Stomach (tissue), 9 donors: ENCODE measurements around the gene CSF2RB. TPM values are rescaled to one million over a fixed set of nuclear protein-coding genes. Genes with fewer than 3 reads are reported as not detected.
A peak's percentile ranks its signal among the peaks of the same experiment; 100 is the strongest.

Source experiments
- DNase-seq, 2 donors: peaks; one replicate each; pipeline versions ENCODE4 v3.0.0 to v3.0.0-alpha.2; 2013 to 2019
- H3K27ac ChIP-seq, 5 donors: fragments of 200-600 bp in 4 of 5; sonication (generic) in 4 of 5; one replicate each; pipeline ENCODE4 v1.5.1; 2013 to 2019; ENCODE audit warnings: mild to moderate bottlenecking in 1 of 5, moderate library complexity in 1 of 5
- H3K27me3 ChIP-seq, 3 donors: fragments of 200-600 bp; sonication (generic); one replicate each; pipeline ENCODE4 v1.5.1; 2017 to 2019; ENCODE audit warnings: mixed run types in 1 of 3
- H3K36me3 ChIP-seq, 4 donors: fragments of 200-600 bp; sonication (generic); 1 replicate in 3 of 4; 2 replicates in 1 of 4; pipeline ENCODE4 v1.5.1; 2016 to 2019
- H3K4me1 ChIP-seq, 4 donors: fragments of 200-600 bp; sonication (generic); one replicate each; pipeline ENCODE4 v1.5.1; 2016 to 2019
- H3K4me3 ChIP-seq, 4 donors: fragments of 200-600 bp; sonication (generic) in 3 of 4; one replicate each; pipeline ENCODE4 v1.5.1; 2016 to 2019; ENCODE audit warnings: mild to moderate bottlenecking in 1 of 4
- H3K9me3 ChIP-seq, 4 donors: fragments of 200-600 bp; sonication (generic); one replicate each; pipeline ENCODE4 v1.5.1; 2016 to 2019
- EP300 ChIP-seq: sonication (generic); formaldehyde crosslinking; IDR thresholded peaks from one replicate; pipeline ENCODE4 v1.6.1; 2017; ENCODE audit warnings: antibody characterized with exemption
- POLR2A ChIP-seq, 4 donors: fragments of 450-650 bp; IDR thresholded peaks; one replicate each; pipeline ENCODE4 v1.6.1; 2016; ENCODE audit warnings: antibody characterized with exemption in 4 of 4, control low read depth in 2 of 4, mild to moderate bottlenecking in 1 of 4, moderate library complexity in 1 of 4
- POLR2AphosphoS5 ChIP-seq, 3 donors: sonication (generic); formaldehyde crosslinking; IDR thresholded peaks; one replicate each; pipeline ENCODE4 v1.6.1; 2016; ENCODE audit warnings: antibody characterized with exemption in 3 of 3
- WGBS, 5 donors: extraction: QIAGEN DNeasy Blood & Tissue Kit in 3 of 5; methylation state at CpG; one replicate each; pipeline versions ENCODE4 v1.1.5 to v1.1.7; 2013 to 2018; 5-methylcytosine and 5-hydroxymethylcytosine counted together
- intact Hi-C: fragments of 100-400 bp; cut with DNase I; formaldehyde crosslinking; loops from one replicate; pipeline ENCODE4 v1.15.1; 2023; ENCODE audit warnings: low total_unique reads
- polyA plus RNA-seq, 3 donors: library from polyadenylated mRNA; stranded (reverse); fragments of 200-250 nt; gene quantifications; one replicate each; pipeline ENCODE4 v1.2.3, GENCODE V29; 2013
- total RNA-seq, 5 donors: library from RNA; depleted of rRNA; stranded (reverse); fragments of >200 nt; gene quantifications; one replicate each; pipeline versions ENCODE4 v1.1.0 to v1.2.3, GENCODE V29; 2014 to 2016
- TF ChIP-seq, protein P1 (sequence below), 7 experiments: fragments of 450-650 bp in 4 of 7; fragments of 200-600 bp in 3 of 7; sonication (generic) in 3 of 7; IDR thresholded peaks; one replicate each; pipeline ENCODE4 v1.5.1; 2016 to 2019; ENCODE audit warnings: antibody characterized with exemption in 7 of 7, control low read depth in 2 of 7, mild to moderate bottlenecking in 1 of 7
- donor health status: healthy with polysubstance abuse.
- donor health status: Bipolar disorder and iron deficiency.
- donor health status: healthy.

CSF2RB gene
- total and polyA plus RNA-seq, 8 donors: 0.92 to 11.9 (median 1.9) TPM

DNA sequence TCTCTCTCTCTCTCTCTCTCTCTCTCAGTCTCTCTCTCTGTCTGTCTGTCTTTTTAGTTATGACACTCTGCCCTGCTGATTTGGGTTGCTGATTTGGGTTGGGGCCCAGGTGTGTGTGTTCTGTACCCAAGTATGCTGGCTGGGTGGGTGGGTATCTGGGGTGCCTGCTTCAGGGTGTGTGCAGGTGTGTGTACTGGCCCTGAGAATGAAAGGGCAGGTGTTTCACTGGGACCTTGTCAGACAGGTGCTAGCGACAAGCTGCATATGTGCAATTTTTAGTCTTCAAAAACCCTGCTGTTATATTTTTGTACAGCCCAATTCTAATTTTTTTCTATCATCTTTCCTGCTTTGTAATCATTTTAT is 943 bp downstream of the CSF2RB start:
- intact Hi-C loops: no loop called here
- Histone ChIP-seq H3K4me1 (peaks cover 0 to 11% (median 5%) of the 10 kb centered on the region in 4 donors), H3K4me3 (peak overlapping the region; percentile 11 to 43 (median 38)), H3K36me3 (no peaks in the 10 kb centered on the region), H3K27me3 (peaks cover 0 to 34% (median 0%) of the 10 kb centered on the region in 3 donors), H3K9me3 (peaks cover 0 to 8% (median 7%) of the 10 kb centered on the region in 4 donors), H3K27ac (peak overlapping the region in 3 of 5 donors; percentile 54 to 83 (median 79))
- no peak for TF ChIP-seq POLR2A (IDR thresholded peaks at IDR 0.05)
- no peak for TF ChIP-seq POLR2AphosphoS5 (IDR thresholded peaks at IDR 0.05)
- no peak for TF ChIP-seq EP300
- TF ChIP-seq, protein P1, sequence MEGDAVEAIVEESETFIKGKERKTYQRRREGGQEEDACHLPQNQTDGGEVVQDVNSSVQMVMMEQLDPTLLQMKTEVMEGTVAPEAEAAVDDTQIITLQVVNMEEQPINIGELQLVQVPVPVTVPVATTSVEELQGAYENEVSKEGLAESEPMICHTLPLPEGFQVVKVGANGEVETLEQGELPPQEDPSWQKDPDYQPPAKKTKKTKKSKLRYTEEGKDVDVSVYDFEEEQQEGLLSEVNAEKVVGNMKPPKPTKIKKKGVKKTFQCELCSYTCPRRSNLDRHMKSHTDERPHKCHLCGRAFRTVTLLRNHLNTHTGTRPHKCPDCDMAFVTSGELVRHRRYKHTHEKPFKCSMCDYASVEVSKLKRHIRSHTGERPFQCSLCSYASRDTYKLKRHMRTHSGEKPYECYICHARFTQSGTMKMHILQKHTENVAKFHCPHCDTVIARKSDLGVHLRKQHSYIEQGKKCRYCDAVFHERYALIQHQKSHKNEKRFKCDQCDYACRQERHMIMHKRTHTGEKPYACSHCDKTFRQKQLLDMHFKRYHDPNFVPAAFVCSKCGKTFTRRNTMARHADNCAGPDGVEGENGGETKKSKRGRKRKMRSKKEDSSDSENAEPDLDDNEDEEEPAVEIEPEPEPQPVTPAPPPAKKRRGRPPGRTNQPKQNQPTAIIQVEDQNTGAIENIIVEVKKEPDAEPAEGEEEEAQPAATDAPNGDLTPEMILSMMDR (IDR thresholded peaks at IDR 0.05): no peak
- no peak for DNase-seq
- 52 to 82% (median 63%) methylated on average over 1 of the region's 1 CpG for WGBS, 5 donors

GRCh38 chr22:36916034-36916433 is 2.6 kb downstream of the CSF2RB start:
- H3K4me3 ChIP-seq: no peak overlapping the region
- peaks cover 0 to 8% (median 7%) of the 10 kb centered on the region in 4 donors for H3K9me3 ChIP-seq
- H3K27me3 ChIP-seq: peaks cover 0 to 36% (median 0%) of the 10 kb centered on the region in 3 donors
- H3K36me3 ChIP-seq: no peaks in the 10 kb centered on the region
- no peak for DNase-seq
- intact Hi-C loops: no loop called here
- H3K27ac ChIP-seq: no peak overlapping the region
- TF ChIP-seq, protein P1 (IDR thresholded peaks at IDR 0.05): no peak
- no peak for TF ChIP-seq POLR2A (IDR thresholded peaks at IDR 0.05)
- TF ChIP-seq EP300: no peak
- TF ChIP-seq POLR2AphosphoS5 (IDR thresholded peaks at IDR 0.05): no peak
- H3K4me1 ChIP-seq: peaks cover 0 to 11% (median 5%) of the 10 kb centered on the region in 4 donors

DNA sequence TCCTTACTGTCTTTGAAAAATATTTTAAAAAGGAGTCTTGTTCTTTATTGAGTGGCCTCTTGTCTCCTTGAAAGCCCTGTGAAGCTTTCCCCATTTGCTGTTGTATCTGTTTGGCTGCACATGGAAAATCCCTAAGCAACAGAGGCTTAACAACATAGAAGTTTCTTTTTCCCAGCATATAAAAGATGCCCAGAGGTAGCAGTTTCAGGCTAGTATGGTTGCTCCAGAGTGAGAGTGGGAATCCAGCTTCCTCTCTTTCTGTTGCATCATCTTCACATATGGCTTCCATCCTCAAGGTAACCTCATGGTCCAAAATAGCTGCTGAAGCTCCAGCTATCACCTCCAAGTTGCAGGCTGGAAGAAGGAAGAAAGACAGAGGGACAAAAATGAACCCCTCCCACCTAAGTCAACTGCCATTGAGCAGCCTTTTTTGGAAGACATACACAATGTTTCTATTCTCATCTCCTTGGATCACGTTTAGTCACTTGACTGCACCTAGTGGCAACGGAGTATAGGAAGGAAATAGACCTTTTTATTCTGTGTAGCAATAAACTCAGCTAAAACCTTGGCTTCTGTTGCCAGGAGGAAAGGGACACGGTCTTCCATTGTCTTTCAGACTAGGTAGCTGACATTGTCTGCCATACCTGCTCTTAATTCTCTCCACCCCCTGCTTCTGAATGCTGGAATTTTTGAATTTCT is 5.3 kb downstream of the CSF2RB start:
- no peak overlapping the region for H3K4me3 ChIP-seq
- intact Hi-C loops: no loop called here
- H3K27me3 ChIP-seq: peaks cover 0 to 42% (median 10%) of the 10 kb centered on the region in 3 donors
- H3K36me3 ChIP-seq: peaks cover 0 to 5% (median 0%) of the 10 kb centered on the region in 4 donors
- WGBS, 5 donors: 56 to 68% (median 67%) methylated on average over 3 of the region's 3 CpGs
- DNase-seq: no peak
- H3K27ac ChIP-seq: no peak overlapping the region
- peaks cover 0 to 8% (median 7%) of the 10 kb centered on the region in 4 donors for H3K9me3 ChIP-seq
- TF ChIP-seq POLR2A (IDR thresholded peaks at IDR 0.05): no peak
- TF ChIP-seq, protein P1 (IDR thresholded peaks at IDR 0.05): no peak
- no peak for TF ChIP-seq POLR2AphosphoS5 (IDR thresholded peaks at IDR 0.05)
- no peak for TF ChIP-seq EP300
- H3K4me1 ChIP-seq: peaks cover 0 to 10% (median 0%) of the 10 kb centered on the region in 4 donors

DNA sequence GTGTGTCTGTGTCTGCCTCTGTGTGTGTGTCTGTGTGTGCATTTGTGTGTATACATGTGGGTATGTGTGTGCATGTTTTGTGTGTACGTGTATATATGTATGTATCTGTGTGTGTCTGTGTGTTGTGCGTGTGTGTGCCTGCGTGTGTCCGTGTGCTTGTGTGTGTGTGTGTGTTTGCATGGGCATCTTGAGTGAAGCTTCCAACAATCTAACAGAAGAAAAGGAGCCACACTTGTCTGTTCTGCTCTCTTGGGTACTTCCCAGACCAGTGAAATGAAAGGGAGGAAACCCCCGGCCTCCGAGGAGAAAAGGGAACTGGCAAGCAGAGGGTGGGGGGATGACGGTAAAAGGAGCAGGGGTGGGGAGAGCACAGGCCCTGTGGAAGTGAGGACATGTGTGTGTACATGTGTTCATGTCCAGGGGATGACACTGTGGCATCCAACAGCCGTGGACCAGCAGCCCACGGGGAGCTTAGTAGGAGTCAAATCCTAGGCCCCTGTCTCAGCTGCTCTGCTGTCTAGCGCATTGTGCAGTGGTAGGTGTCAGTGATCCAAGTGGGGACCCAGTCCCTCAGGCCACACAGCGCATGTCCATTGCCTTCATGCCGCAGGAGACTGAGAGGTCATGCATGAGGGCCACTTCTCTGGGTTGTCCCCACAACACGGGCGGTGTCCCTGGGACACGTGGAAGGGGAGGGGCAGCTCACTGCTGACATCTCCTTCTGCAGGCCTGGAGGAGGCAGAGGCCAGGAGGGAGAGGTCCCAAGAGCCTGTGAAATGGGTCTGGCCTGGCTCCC is 8.1 kb downstream of the CSF2RB start:
- peaks cover 0 to 8% (median 7%) of the 10 kb centered on the region in 4 donors for H3K9me3 ChIP-seq
- DNase-seq: peak; percentile 39 to 57
- H3K4me3 ChIP-seq: no peak overlapping the region
- H3K27me3 ChIP-seq: peaks cover 0 to 61% (median 10%) of the 10 kb centered on the region in 3 donors
- WGBS, 5 donors: 51 to 75% (median 61%) methylated on average over 11 to 15 of the region's 15 CpGs
- H3K4me1 ChIP-seq: peaks cover 0 to 10% (median 0%) of the 10 kb centered on the region in 4 donors
- H3K36me3 ChIP-seq: peaks cover 0 to 13% (median 5%) of the 10 kb centered on the region in 4 donors
- peak overlapping the region in 2 of 5 donors; percentile 23 to 44 for H3K27ac ChIP-seq
- TF ChIP-seq EP300 (no peak), POLR2AphosphoS5 (IDR thresholded peaks at IDR 0.05) (no peak), POLR2A (IDR thresholded peaks at IDR 0.05) (no peak)
- TF ChIP-seq, protein P1 (IDR thresholded peaks at IDR 0.05): no peak
- intact Hi-C loops: no loop called here
